Omental fat pad (tissue), 4 donors: ENCODE measurements around the gene JAK1. TPM values are rescaled to one million over a fixed set of nuclear protein-coding genes. Genes with fewer than 3 reads are reported as not detected.
A peak's percentile ranks its signal among the peaks of the same experiment; 100 is the strongest.

Experiments
- ATAC-seq: fragments of 150-250 bp; one replicate; pipeline ENCODE4 v1.9.1; 2016; ENCODE audit warnings: mild to moderate bottlenecking, moderate library complexity; ENCODE audit not compliant: low FRiP score
- DNase-seq: peaks from one replicate; pipeline ENCODE4 v3.0.0-alpha.2; 2019; ENCODE audit warnings: low spot score
- total RNA-seq, 4 donors: library from RNA; depleted of rRNA; stranded (reverse); fragments of >200 nt; gene quantifications; one replicate each; pipeline ENCODE4 v1.1.0, GENCODE V29; 2016
- TF ChIP-seq, protein P1 (sequence below), 3 donors: fragments of 450-650 bp; IDR thresholded peaks; one replicate each; pipeline ENCODE4 v1.5.1; 2016 to 2017; ENCODE audit warnings: antibody characterized with exemption in 3 of 3, mild to moderate bottlenecking in 3 of 3, moderate library complexity in 2 of 3

JAK1 gene
- total RNA-seq, 4 donors from 2014 or later, result 175 to 303 (median 204) TPM

DNA sequence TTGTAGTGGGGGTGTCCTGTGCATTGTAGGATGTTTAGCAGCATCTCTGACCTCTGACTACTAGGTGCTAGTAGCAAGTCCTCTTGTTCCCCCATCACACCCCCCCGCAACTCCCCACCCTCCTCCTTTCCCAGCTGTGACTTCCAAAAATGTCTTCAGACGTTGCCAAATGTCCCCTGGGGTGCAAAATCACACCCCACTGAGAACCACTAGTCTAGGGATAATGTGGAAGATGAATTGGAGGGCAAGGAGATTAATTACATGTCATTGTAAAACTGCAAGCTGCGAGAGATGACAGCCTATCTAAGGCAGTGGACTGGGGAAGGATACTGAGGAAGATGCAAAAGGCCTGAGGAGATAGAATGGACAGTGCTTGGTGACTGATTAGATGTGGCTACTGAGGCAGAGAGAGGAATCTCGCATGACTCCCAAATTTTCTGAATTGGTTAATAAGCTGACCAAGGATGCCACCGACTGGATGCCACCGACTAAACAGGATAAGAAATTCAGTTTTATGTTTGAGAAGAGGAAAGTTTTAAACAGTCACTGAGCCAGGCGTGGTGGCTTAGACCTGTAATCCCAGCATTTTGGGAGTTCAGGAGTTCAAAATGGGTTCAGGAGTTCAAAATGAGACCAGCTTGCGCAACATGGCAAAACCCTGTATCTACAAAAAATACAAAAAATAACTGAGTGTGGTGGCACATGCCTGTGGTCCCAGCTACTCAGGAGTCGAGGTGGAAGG lies 3.1 kb upstream of the JAK1 start:
- TF ChIP-seq, protein P1, sequence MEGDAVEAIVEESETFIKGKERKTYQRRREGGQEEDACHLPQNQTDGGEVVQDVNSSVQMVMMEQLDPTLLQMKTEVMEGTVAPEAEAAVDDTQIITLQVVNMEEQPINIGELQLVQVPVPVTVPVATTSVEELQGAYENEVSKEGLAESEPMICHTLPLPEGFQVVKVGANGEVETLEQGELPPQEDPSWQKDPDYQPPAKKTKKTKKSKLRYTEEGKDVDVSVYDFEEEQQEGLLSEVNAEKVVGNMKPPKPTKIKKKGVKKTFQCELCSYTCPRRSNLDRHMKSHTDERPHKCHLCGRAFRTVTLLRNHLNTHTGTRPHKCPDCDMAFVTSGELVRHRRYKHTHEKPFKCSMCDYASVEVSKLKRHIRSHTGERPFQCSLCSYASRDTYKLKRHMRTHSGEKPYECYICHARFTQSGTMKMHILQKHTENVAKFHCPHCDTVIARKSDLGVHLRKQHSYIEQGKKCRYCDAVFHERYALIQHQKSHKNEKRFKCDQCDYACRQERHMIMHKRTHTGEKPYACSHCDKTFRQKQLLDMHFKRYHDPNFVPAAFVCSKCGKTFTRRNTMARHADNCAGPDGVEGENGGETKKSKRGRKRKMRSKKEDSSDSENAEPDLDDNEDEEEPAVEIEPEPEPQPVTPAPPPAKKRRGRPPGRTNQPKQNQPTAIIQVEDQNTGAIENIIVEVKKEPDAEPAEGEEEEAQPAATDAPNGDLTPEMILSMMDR (IDR thresholded peaks at IDR 0.05), result no peak
- DNase-seq (no peak), ATAC-seq (no peak)

DNA sequence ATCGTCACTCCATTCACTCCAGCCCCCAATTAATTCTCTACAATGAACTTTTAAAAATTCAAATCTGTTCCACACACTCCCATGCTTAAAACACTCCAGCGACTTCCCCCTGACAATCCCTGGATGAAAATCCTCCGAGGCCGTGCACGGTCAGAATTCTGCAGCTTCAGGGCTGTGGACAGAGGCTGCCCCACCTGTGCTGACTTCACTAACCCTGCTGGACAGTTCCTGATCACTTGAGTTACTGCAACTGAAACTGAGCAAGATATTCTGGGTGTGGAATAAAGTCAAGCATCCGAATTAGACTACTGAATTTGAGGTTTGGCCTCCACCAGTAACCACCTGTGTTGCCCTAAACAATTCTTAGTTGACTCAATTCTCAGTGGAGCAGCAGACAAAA lies 1.0 kb upstream of the JAK1 start:
- ATAC-seq (no peak), DNase-seq (no peak)
- TF ChIP-seq, protein P1 (IDR thresholded peaks at IDR 0.05), result no peak

DNA sequence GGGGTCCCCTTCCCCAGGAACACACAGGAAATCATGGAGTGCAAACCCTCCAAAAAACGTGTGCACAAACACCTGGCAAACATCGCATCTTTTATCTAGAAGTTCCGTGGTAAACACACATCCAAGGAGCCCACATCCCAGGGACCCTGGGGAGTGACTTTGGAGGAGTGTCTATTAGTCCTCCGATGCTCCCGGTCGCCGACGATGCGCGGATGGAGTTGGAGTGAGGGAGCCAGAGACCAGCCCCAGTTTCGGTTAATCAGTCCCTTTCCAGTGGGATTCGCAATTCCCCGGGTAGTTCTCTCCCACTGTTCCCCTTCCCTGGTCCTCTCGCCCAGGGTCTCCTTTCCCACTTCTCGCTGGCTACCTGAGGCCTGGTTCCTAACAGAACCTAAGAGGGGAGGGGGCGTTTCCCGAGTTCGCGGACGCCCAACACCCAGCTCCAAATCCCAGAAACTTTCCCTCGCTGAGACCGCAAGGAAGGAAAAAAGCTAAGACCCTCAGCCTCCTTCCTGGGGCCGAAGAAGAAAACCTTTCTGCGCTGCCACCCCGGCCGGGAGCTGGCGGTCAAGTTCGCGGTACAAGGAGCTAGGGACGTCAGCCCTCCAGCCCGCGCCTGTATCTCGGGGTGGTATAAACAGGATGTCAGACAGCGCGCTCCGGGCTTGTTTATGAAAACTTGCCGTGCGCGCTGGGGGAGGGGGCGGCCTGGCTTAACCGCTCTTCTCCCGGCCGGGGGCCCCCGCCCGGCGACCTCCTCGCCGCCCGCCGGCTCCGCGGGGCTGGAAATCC lies 787 bp downstream of the JAK1 start:
- DNase-seq (peak; percentile 45), ATAC-seq (peak; percentile 72)
- TF ChIP-seq, protein P1 (IDR thresholded peaks at IDR 0.05), result no peak

DNA sequence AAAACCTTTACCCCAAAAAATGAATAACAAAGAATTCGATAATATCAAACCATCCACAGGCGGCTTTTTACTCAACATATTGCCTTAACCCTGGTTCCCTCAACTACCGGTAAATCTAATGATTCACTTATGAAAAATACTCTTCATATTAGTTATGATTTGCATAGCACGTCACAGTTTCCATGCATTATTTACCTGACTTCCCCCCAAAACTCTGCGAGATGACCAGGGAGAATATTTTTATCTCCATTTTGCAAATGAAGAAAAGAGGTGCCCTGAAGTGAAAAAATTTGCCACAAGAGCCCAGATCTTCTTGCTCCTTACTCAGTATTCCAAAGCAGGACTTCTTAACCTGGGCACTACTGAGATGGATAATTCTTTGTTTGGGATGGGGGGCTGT lies 2.9 kb downstream of the JAK1 start:
- ATAC-seq (no peak), DNase-seq (no peak)
- TF ChIP-seq, protein P1 (IDR thresholded peaks at IDR 0.05), result no peak

DNA sequence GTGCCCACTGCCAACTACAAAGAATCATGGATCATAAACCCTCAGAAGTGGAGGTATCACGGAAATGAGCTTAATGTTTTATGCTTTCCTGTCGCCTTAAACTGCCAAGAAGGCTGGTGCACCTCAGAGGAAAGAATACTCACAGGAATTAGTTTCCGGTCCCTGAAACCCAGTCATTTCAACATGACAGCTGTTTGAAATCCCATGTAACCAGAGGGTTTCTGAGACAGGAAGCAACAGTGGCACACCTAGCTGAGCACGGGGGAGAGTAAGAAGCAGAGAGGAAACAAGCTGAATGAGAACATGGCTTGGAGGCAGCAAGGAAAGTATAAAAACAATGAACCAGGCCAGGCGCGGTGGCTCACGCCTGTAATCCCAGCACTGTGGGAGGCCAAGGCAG lies 3.9 kb downstream of the JAK1 start:
- TF ChIP-seq, protein P1 (IDR thresholded peaks at IDR 0.05), result no peak
- DNase-seq (no peak), ATAC-seq (no peak)

DNA sequence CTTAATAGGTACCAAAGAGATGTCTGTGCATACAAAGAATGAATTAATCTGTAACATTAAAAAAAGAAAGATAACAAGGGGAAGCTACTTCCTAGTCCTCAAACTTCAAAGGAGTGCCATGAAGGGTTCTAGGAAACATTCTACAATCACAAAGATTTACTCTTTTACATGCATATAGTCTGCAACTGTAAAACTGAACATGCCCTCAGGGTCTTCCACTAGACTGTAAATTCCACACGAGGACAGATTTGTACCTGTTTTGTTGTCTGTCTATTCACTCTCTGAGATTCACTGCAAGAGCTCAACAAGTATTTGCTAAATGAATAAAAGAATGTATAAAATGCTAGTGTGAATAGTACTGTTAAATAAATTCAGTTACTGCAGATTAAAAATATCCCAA lies 4.4 kb downstream of the JAK1 start:
- DNase-seq (no peak), ATAC-seq (no peak)
- TF ChIP-seq, protein P1 (IDR thresholded peaks at IDR 0.05), result no peak
